Stimulated activated CD4-positive, alpha-beta T cell treated with anti-CD3 and anti-CD28 coated beads, Interleukin-4, amount 100 ng/mL, for 24 hours (primary cell): ENCODE data around the gene AJUBA.
"Not testable (repeated sequence)": the region's sequence is repeated elsewhere in the genome, so short reads cannot be mapped to it uniquely, and the experiment has no call there.

Experiments used
- DNase-seq: peaks from one replicate; pipeline ENCODE4 v3.0.0-alpha.2; 2020

AJUBA gene

GRCh38 chr14:22982477-22983245, at the start of gene AJUBA:
Gene AJUBA, minus strand, starts transcription at chr14:22982551. Its CDS starts 285 bp downstream, at chr14:22982266.
- peak; percentile 81 for DNase-seq

GRCh38 chr14:23030936-23031335, 48.6 kb upstream of the AJUBA start:
- no peak for DNase-seq

- DNase-seq: no peak
Measured at GRCh38 chr14:23028799-23029198, 46.4 kb upstream of the AJUBA start.

GRCh38 chr14:23025151-23025814, 42.9 kb upstream of the AJUBA start:
- no peak for DNase-seq

GRCh38 chr14:23024612-23025075, 42.3 kb upstream of the AJUBA start:
- DNase-seq: no peak

- DNase-seq: no peak
Measured at GRCh38 chr14:23023795-23024152, 41.4 kb upstream of the AJUBA start.

GRCh38 chr14:23023022-23023794, 40.9 kb upstream of the AJUBA start:
- DNase-seq: no peak

- DNase-seq: no peak
Measured at GRCh38 chr14:23021889-23022442, 39.6 kb upstream of the AJUBA start.

GRCh38 chr14:23021434-23021833, 39.1 kb upstream of the AJUBA start:
- DNase-seq: no peak

- DNase-seq: no peak
Measured at GRCh38 chr14:23020143-23021128, 38.1 kb upstream of the AJUBA start.

- DNase-seq: no peak
Measured at GRCh38 chr14:23018107-23018506, 35.8 kb upstream of the AJUBA start.

- DNase-seq: no peak
Measured at GRCh38 chr14:23017091-23017490, 34.7 kb upstream of the AJUBA start.

- DNase-seq: no peak
Measured at GRCh38 chr14:23015618-23016017, 33.3 kb upstream of the AJUBA start.

- DNase-seq: not testable (repeated sequence)
Measured at GRCh38 chr14:23013749-23014054, 31.4 kb upstream of the AJUBA start.

GRCh38 chr14:23013054-23013748, 30.9 kb upstream of the AJUBA start:
- DNase-seq: no peak

- peak; percentile 85 for DNase-seq
Measured at GRCh38 chr14:23009939-23010726, 27.8 kb upstream of the AJUBA start, which contains the start of gene C14orf93. Gene C14orf93, minus strand, starts transcription at chr14:23010143. Its CDS starts 11,120 bp downstream, at chr14:22999023.

- no peak for DNase-seq
Measured at GRCh38 chr14:23009483-23009938, 27.2 kb upstream of the AJUBA start.

GRCh38 chr14:23008831-23009230, 26.5 kb upstream of the AJUBA start:
- DNase-seq: no peak

GRCh38 chr14:23006544-23007419, 24.4 kb upstream of the AJUBA start:
- DNase-seq: peak; percentile 98

GRCh38 chr14:23006188-23006534, 23.8 kb upstream of the AJUBA start:
- DNase-seq: no peak
